AG04450 (cell line): ENCODE data around the gene FERD3L. TPM values are rescaled to one million over a fixed set of nuclear protein-coding genes. Genes with fewer than 3 reads are reported as not detected.

Experiments used
- CTCF ChIA-PET: fragments of 300-600, 350-600 bp; formaldehyde crosslinking; extraction: SDS; loops from one replicate; lab custom pipeline; 2022; ENCODE audit warnings: antibody characterized with exemption, inconsistent platforms; lab: Charles Lee
- POLR2A ChIA-PET: fragments of 350-600 bp; formaldehyde crosslinking; extraction: SDS; loops from one replicate; lab custom pipeline; 2021; ENCODE audit warnings: antibody characterized with exemption, inconsistent platforms; lab: Yijun Ruan, JAX
- DNase-seq: peaks from one replicate; pipeline ENCODE4 v3.0.0-alpha.2; 2011; ENCODE audit warnings: low read depth, low spot score
- H3K27ac ChIP-seq: one replicate; pipeline ENCODE4 v1.5.1; 2012; ENCODE audit warnings: low read depth, low read length, control low read depth
- H3K27me3 ChIP-seq: one replicate; pipeline ENCODE4 v1.6.0; 2012; ENCODE audit warnings: low read length; ENCODE audit not compliant: control insufficient read depth, insufficient read depth
- H3K4me3 ChIP-seq: 2 replicates; pipeline ENCODE4 v1.5.1; 2011; ENCODE audit warnings: mild to moderate bottlenecking, low read depth, low read length, control low read depth
- H3K9me3 ChIP-seq: 2 replicates; pipeline ENCODE4 v1.5.1; 2012; ENCODE audit warnings: low read length; ENCODE audit not compliant: control insufficient read depth, insufficient read depth
- polyA plus RNA-seq: library from polyadenylated mRNA; depleted of rRNA; stranded (reverse); fragments of >200 nt; gene quantifications from 2 replicates; pipeline ENCODE4 v1.2.3, GENCODE V29; 2011
- TF ChIP-seq, protein P1 (sequence below): IDR thresholded peaks from 2 replicates; pipeline ENCODE4 v1.5.1; 2011; ENCODE audit warnings: low read depth, low read length, control low read depth, inconsistent platforms

FERD3L gene
- polyA plus RNA-seq, 1 experiment, result not detected

DNA sequence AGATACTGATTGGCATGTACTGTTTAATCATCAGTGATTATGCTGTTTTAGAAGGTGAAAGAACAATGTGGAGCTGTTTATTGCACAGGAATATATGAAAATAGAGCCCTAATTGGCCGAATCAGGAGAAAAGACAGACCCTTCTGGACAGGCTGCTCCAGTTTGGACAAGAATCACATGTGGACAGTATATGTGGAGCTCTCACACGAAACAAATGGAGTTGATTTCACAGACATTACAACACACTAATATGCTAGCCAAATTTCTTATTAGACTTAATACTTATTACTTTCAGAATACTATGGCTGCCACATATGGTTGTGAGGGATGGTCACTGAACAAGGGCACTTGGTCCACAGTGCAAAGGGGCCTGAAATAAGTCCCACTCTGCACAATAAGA, 43.3 kb downstream of the FERD3L start:
- H3K27ac ChIP-seq, result no peak overlapping the region
- TF ChIP-seq, protein P1, sequence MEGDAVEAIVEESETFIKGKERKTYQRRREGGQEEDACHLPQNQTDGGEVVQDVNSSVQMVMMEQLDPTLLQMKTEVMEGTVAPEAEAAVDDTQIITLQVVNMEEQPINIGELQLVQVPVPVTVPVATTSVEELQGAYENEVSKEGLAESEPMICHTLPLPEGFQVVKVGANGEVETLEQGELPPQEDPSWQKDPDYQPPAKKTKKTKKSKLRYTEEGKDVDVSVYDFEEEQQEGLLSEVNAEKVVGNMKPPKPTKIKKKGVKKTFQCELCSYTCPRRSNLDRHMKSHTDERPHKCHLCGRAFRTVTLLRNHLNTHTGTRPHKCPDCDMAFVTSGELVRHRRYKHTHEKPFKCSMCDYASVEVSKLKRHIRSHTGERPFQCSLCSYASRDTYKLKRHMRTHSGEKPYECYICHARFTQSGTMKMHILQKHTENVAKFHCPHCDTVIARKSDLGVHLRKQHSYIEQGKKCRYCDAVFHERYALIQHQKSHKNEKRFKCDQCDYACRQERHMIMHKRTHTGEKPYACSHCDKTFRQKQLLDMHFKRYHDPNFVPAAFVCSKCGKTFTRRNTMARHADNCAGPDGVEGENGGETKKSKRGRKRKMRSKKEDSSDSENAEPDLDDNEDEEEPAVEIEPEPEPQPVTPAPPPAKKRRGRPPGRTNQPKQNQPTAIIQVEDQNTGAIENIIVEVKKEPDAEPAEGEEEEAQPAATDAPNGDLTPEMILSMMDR, result no peak
- H3K27me3 ChIP-seq, result no peaks in the 10 kb centered on the region
- POLR2A ChIA-PET, result interaction anchor here (0.9 kb wide), 1 partner anchor 446 kb away, joined by 3 read pairs; no protein-coding TSS in a partner anchor
- no peak for DNase-seq
- H3K4me3 ChIP-seq, result no peak overlapping the region
- CTCF ChIA-PET, result interaction anchor here (1.0 to 1.3 kb wide), 3 partner anchors 341 to 435 kb away, joined by 3 to 9 read pairs (median 4); no protein-coding TSS in a partner anchor
- H3K9me3 ChIP-seq, result no peaks in the 10 kb centered on the region

DNA sequence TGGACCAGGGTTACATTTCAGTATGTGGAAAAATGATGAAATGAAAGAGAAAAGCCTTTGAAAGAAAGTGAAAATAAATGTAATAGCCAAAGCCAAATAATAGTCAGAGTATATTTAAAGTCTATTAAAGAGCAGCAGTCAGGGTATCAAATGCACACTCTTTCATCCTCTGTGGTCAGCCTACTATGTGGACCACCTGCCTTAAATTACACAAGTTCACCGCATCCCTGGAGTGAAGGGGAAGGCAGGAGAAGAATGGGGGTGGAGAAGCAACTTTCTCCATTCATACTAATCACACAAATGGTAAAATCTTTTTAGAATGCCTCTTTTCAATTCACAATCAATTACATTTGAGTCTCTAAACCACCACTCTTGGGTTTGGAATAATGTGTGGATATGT, 43.7 kb downstream of the FERD3L start:
- POLR2A ChIA-PET, result interaction anchor here (0.9 kb wide), 1 partner anchor 446 kb away, joined by 3 read pairs; no protein-coding TSS in a partner anchor
- Histone ChIP-seq H3K27ac (no peak overlapping the region), H3K27me3 (no peaks in the 10 kb centered on the region), H3K9me3 (no peaks in the 10 kb centered on the region), H3K4me3 (no peak overlapping the region)
- DNase-seq, result no peak
- TF ChIP-seq, protein P1, result no peak
- CTCF ChIA-PET, result no interaction called here

DNA sequence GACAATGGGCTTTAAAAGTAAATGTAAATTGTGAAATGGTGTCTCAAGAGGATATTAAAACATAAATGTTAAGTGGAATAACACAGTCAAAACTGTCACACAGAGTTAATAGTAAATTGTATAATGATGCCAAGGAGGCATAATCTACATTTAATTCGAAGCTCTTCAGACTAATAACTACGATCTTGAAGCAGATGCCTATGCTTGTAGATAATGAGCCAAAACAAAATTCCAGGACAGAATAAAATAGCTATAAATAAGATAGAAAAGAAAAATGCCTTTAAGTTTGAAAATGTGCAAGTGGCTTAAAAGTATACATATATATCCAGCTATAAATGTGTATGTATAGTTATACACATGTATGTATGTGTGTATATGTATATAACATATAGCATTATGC, 45.3 kb downstream of the FERD3L start:
- Histone ChIP-seq H3K9me3 (no peaks in the 10 kb centered on the region), H3K27me3 (no peaks in the 10 kb centered on the region), H3K27ac (no peak overlapping the region), H3K4me3 (no peak overlapping the region)
- POLR2A ChIA-PET, result interaction anchor here (0.7 kb wide), 1 partner anchor 48 kb away, joined by 5 read pairs; no protein-coding TSS in a partner anchor
- CTCF ChIA-PET, result interaction anchor here (1.0 kb wide), 1 partner anchor 21 kb away, joined by 6 read pairs; no protein-coding TSS in a partner anchor
- TF ChIP-seq, protein P1, result no peak
- no peak for DNase-seq

DNA sequence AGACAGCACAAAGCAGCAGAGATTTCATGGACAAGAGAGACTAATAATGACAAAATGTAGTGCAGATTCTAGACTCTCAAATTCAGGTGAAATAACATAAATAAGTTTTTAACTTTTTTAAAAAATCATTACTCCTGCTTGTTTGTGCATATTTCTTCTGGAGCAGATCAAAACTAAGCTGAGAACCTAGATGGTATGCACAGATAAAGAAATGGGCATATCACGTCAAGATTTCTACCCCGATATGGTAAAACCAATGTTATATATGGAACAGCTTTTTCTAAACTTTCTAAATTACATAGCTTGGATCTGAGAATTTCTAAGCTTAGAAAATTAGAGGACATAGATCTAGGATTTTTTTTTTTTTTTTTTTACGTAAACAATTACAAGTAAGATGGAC, 46.0 kb downstream of the FERD3L start:
- H3K4me3 ChIP-seq, result no peak overlapping the region
- CTCF ChIA-PET, result interaction anchor here (0.6 kb wide), 2 partner anchors 23 to 1230 kb away, joined by 4 to 6 read pairs; no protein-coding TSS in a partner anchor
- no peaks in the 10 kb centered on the region for H3K9me3 ChIP-seq
- TF ChIP-seq, protein P1, result no peak
- no peak for DNase-seq
- POLR2A ChIA-PET, result interaction anchor here (0.7 kb wide), 1 partner anchor 47 kb away, joined by 5 read pairs; no protein-coding TSS in a partner anchor
- H3K27me3 ChIP-seq, result no peaks in the 10 kb centered on the region
- H3K27ac ChIP-seq, result no peak overlapping the region

DNA sequence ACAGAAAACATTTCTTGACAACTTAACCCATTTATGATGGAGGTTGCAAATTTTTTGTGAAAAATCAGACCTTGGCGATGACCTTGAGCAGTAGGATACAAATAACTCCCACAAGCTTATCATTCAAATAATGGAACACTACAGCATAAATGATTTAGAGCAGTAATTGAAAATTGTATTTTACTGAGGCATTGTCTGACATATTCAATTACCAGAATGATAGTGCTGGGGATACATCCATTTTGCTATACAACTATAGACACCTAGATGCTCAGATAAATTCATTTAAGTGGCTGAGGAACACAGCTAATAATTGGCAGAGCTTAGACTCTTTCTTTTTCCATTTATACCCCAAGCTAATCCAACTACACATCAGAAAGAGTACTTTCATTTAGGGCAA, 46.7 kb downstream of the FERD3L start:
- POLR2A ChIA-PET, result no interaction called here
- no peak for DNase-seq
- Histone ChIP-seq H3K27ac (no peak overlapping the region), H3K9me3 (no peaks in the 10 kb centered on the region), H3K4me3 (no peak overlapping the region), H3K27me3 (no peaks in the 10 kb centered on the region)
- CTCF ChIA-PET, result no interaction called here
- TF ChIP-seq, protein P1, result no peak
